WTC11 (cell line): ENCODE measurements around the gene PRLR. TPM values are rescaled to one million over a fixed set of nuclear protein-coding genes. Genes with fewer than 3 reads are reported as not detected.

Source experiments
- ATAC-seq: fragments of 200-7000 bp; cut with Tn5 transposase; 2 replicates; pipeline ENCODE4 v1.10.0; 2021; ENCODE audit warnings: mild to moderate bottlenecking, moderate library complexity
- CTCF ChIA-PET: fragments of 300-600 bp; sonication (Branson Sonifier 250); formaldehyde crosslinking; loops from one replicate; lab custom pipeline; 2021; ENCODE audit warnings: antibody characterized with exemption; lab: Charles Lee
- POLR2A ChIA-PET: fragments of 350-600 bp; sonication (Branson Sonifier 250); formaldehyde crosslinking; loops from one replicate; lab custom pipeline; 2021; ENCODE audit warnings: antibody characterized with exemption; lab: Charles Lee
- DNase-seq: peaks from one replicate; pipeline ENCODE4 v3.0.0; 2021; ENCODE audit warnings: low spot score
- H3K27ac Mint-ChIP-seq: 2 replicates; pipeline ENCODE4 v1.8.0; 2021; ENCODE audit warnings: mixed read lengths
- H3K27me3 Mint-ChIP-seq: 2 replicates; pipeline ENCODE4 v1.8.0; 2021; ENCODE audit warnings: low read depth, mild to moderate bottlenecking, moderate library complexity, mixed read lengths
- H3K36me3 Mint-ChIP-seq: 2 replicates; pipeline ENCODE4 v1.8.0; 2021; ENCODE audit warnings: mixed read lengths
- H3K4me1 Mint-ChIP-seq: 2 replicates; pipeline ENCODE4 v1.8.0; 2022; ENCODE audit warnings: mixed read lengths
- H3K4me3 Mint-ChIP-seq: 2 replicates; pipeline ENCODE4 v1.8.0; 2021; ENCODE audit warnings: mild to moderate bottlenecking, moderate library complexity, mixed read lengths
- H3K9me3 Mint-ChIP-seq: 2 replicates; pipeline ENCODE4 v1.8.0; 2021; ENCODE audit warnings: mixed read lengths
- ETV6 ChIP-seq: sonication (generic); formaldehyde crosslinking; IDR thresholded peaks from 2 replicates; pipeline ENCODE4 v1.8.1; 2022; ENCODE audit warnings: mild to moderate bottlenecking, missing genetic modification reagents
- ZBTB21 ChIP-seq: sonication (generic); formaldehyde crosslinking; IDR thresholded peaks from 2 replicates; pipeline ENCODE4 v1.8.1; 2023; ENCODE audit warnings: mild to moderate bottlenecking, missing genetic modification reagents, borderline replicate concordance
- ZNF317 ChIP-seq: sonication (generic); formaldehyde crosslinking; IDR thresholded peaks from 2 replicates; pipeline ENCODE4 v1.8.1; 2023; ENCODE audit warnings: low read depth, mild to moderate bottlenecking, moderate library complexity, missing genetic modification reagents, borderline replicate concordance
- ZNF396 ChIP-seq: fragments of 250-450 bp; sonication (Bioruptor Pico); IDR thresholded peaks from 2 replicates; pipeline ENCODE4 v1.8.0; 2021; ENCODE audit warnings: mild to moderate bottlenecking, moderate library complexity, borderline replicate concordance
- total RNA-seq: library from RNA; stranded (reverse); gene quantifications from 3 replicates; pipeline ENCODE4 v1.2.3, GENCODE V29; 2021
- TF ChIP-seq, protein P1 (sequence below): sonication (generic); formaldehyde crosslinking; IDR thresholded peaks from 2 replicates; pipeline ENCODE4 v1.8.0; 2022; ENCODE audit warnings: mild to moderate bottlenecking, missing genetic modification reagents
- TF ChIP-seq, protein P2 (sequence below): sonication (generic); formaldehyde crosslinking; IDR thresholded peaks from 2 replicates; pipeline ENCODE4 v1.8.1; 2023; ENCODE audit warnings: mild to moderate bottlenecking, missing genetic modification reagents, moderate library complexity
- TF ChIP-seq, protein P3 (sequence below): sonication (generic); formaldehyde crosslinking; IDR thresholded peaks from 2 replicates; pipeline ENCODE4 v1.8.0; 2022; ENCODE audit warnings: mild to moderate bottlenecking, missing genetic modification reagents
- TF ChIP-seq, protein P4 (sequence below): fragments of 250-450 bp; sonication (Bioruptor Pico); IDR thresholded peaks from 2 replicates; pipeline ENCODE4 v1.9.0; 2021; ENCODE audit warnings: moderate library complexity, mild to moderate bottlenecking, inconsistent platforms, borderline replicate concordance
- TF ChIP-seq, protein P5 (sequence below): sonication (generic); formaldehyde crosslinking; IDR thresholded peaks from 2 replicates; pipeline ENCODE4 v1.8.1; 2023; ENCODE audit warnings: mild to moderate bottlenecking, missing genetic modification reagents, borderline replicate concordance
- TF ChIP-seq, protein P6 (sequence below): sonication (generic); formaldehyde crosslinking; conservative IDR thresholded peaks from 2 replicates; pipeline ENCODE4 v1.8.1; 2023; ENCODE audit warnings: mild to moderate bottlenecking, low read depth, missing genetic modification reagents, moderate library complexity
- TF ChIP-seq, protein P7 (sequence below): sonication (generic); formaldehyde crosslinking; IDR thresholded peaks from 2 replicates; pipeline ENCODE4 v1.8.1; 2023; ENCODE audit warnings: mild to moderate bottlenecking, missing genetic modification reagents
- TF ChIP-seq, protein P8 (sequence below): sonication (generic); formaldehyde crosslinking; IDR thresholded peaks from 2 replicates; pipeline ENCODE4 v1.8.0; 2022; ENCODE audit warnings: missing genetic modification reagents
- TF ChIP-seq, protein P9 (sequence below): sonication (generic); formaldehyde crosslinking; IDR thresholded peaks from 2 replicates; pipeline ENCODE4 v1.8.1; 2022; ENCODE audit warnings: low read depth, missing genetic modification reagents, borderline replicate concordance

Gene PRLR
- total RNA-seq, 1 experiment from 2014 or later = 3.2 TPM

DNA sequence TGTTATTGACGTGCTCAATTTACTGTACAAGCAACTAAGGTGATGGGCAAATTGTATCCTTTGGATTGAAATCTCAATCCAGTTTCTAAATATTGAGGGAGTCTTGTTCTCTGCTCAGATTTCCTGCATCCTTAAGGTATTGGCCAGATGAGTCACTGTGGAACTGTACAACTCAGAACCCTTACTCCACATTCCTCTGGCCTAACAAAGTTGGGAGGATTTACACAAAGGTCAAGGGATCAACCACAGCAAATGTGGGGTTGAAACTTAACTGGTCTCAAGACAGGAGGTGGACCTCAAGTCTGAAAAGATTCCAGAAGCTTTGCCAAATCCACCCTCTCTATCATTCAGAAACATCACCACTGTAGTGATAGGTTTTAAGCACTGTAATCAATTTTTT, 101.0 kb downstream of the PRLR start:
- Mint-ChIP-seq H3K9me3 (peaks cover 12% of the 10 kb centered on the region), H3K4me3 (no peak overlapping the region), H3K36me3 (no peaks in the 10 kb centered on the region; the same call in 1 of the 2 replicates), H3K27me3 (no peaks in the 10 kb centered on the region), H3K4me1 (no peaks in the 10 kb centered on the region), H3K27ac (no peak overlapping the region)
- ChIA-PET POLR2A (no interaction called here), CTCF (interaction anchor here (0.5 to 1.4 kb wide), 2 partner anchors 11 to 38 kb away, joined by 3 to 4 read pairs; no protein-coding TSS in a partner anchor)
- DNase-seq (no peak), ATAC-seq (no peak)
- no peak for TF ChIP-seq ZNF396
- no peak for TF ChIP-seq ETV6 (CRISPR knock-in tag)
- TF ChIP-seq, protein P1, sequence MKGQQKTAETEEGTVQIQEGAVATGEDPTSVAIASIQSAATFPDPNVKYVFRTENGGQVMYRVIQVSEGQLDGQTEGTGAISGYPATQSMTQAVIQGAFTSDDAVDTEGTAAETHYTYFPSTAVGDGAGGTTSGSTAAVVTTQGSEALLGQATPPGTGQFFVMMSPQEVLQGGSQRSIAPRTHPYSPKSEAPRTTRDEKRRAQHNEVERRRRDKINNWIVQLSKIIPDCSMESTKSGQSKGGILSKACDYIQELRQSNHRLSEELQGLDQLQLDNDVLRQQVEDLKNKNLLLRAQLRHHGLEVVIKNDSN (CRISPR knock-in tag) = no peak
- no peak for TF ChIP-seq ZNF317 (CRISPR knock-in tag)
- TF ChIP-seq, protein P2, sequence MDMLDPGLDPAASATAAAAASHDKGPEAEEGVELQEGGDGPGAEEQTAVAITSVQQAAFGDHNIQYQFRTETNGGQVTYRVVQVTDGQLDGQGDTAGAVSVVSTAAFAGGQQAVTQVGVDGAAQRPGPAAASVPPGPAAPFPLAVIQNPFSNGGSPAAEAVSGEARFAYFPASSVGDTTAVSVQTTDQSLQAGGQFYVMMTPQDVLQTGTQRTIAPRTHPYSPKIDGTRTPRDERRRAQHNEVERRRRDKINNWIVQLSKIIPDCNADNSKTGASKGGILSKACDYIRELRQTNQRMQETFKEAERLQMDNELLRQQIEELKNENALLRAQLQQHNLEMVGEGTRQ (CRISPR knock-in tag) = no peak

DNA sequence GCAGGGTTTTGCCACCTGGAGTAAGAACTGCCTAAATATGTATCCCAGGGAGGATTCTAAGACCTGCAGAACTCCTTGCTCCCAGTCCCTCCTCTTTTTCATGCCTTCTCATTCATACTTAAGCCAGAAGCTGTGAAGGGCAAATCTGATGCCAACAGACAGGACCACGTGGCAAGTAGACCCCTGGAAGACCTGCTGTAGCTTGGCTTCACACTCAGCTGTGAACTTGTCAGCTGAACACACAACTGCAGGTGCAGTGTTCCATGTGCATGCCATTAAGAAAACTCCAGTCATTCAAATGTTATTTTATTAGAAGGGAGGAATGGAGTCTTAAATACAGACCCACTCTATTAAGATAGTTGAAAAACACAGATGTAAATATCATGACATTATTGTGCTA, 103.3 kb downstream of the PRLR start:
- Mint-ChIP-seq H3K27me3 (no peaks in the 10 kb centered on the region), H3K36me3 (no peaks in the 10 kb centered on the region; the same call in 1 of the 2 replicates), H3K4me3 (no peak overlapping the region), H3K9me3 (peaks cover 7% of the 10 kb centered on the region), H3K27ac (no peak overlapping the region), H3K4me1 (no peaks in the 10 kb centered on the region)
- ATAC-seq (no peak), DNase-seq (no peak)
- CTCF ChIA-PET = no interaction called here
- POLR2A ChIA-PET = no interaction called here
- TF ChIP-seq, protein P3, sequence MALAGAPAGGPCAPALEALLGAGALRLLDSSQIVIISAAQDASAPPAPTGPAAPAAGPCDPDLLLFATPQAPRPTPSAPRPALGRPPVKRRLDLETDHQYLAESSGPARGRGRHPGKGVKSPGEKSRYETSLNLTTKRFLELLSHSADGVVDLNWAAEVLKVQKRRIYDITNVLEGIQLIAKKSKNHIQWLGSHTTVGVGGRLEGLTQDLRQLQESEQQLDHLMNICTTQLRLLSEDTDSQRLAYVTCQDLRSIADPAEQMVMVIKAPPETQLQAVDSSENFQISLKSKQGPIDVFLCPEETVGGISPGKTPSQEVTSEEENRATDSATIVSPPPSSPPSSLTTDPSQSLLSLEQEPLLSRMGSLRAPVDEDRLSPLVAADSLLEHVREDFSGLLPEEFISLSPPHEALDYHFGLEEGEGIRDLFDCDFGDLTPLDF (CRISPR knock-in tag) = no peak

DNA sequence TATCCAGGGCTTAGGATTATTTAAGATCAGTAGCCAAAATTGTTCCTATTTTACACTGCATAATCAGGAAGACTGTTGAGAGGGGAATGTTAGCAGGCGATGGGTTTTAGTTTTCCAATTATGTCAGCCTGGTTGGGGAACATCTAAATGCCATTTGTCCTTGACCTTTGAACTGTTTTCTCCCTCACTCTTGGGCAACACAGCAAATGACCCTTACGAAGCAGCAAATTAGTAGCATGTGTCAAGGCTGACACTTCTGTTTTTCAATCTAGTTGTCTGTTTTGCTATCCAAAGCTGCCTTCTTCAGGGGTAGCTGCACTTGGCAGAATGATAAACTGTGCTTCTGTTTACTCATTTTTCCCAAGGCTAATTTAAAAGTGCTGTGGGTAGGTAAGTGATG, 104.5 kb downstream of the PRLR start:
- ChIA-PET CTCF (no interaction called here), POLR2A (no interaction called here)
- Mint-ChIP-seq H3K4me1 (no peaks in the 10 kb centered on the region), H3K4me3 (no peak overlapping the region), H3K9me3 (peaks cover 7% of the 10 kb centered on the region), H3K36me3 (no peaks in the 10 kb centered on the region; the same call in 1 of the 2 replicates), H3K27me3 (no peaks in the 10 kb centered on the region), H3K27ac (no peak overlapping the region)
- ATAC-seq (no peak), DNase-seq (no peak)
- TF ChIP-seq, protein P4, sequence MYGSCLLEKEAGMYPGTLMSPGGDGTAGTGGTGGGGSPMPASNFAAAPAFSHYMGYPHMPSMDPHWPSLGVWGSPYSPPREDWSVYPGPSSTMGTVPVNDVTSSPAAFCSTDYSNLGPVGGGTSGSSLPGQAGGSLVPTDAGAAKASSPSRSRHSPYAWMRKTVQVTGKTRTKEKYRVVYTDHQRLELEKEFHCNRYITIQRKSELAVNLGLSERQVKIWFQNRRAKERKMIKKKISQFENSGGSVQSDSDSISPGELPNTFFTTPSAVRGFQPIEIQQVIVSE (CRISPR knock-in tag) = no peak
- TF ChIP-seq, protein P5, sequence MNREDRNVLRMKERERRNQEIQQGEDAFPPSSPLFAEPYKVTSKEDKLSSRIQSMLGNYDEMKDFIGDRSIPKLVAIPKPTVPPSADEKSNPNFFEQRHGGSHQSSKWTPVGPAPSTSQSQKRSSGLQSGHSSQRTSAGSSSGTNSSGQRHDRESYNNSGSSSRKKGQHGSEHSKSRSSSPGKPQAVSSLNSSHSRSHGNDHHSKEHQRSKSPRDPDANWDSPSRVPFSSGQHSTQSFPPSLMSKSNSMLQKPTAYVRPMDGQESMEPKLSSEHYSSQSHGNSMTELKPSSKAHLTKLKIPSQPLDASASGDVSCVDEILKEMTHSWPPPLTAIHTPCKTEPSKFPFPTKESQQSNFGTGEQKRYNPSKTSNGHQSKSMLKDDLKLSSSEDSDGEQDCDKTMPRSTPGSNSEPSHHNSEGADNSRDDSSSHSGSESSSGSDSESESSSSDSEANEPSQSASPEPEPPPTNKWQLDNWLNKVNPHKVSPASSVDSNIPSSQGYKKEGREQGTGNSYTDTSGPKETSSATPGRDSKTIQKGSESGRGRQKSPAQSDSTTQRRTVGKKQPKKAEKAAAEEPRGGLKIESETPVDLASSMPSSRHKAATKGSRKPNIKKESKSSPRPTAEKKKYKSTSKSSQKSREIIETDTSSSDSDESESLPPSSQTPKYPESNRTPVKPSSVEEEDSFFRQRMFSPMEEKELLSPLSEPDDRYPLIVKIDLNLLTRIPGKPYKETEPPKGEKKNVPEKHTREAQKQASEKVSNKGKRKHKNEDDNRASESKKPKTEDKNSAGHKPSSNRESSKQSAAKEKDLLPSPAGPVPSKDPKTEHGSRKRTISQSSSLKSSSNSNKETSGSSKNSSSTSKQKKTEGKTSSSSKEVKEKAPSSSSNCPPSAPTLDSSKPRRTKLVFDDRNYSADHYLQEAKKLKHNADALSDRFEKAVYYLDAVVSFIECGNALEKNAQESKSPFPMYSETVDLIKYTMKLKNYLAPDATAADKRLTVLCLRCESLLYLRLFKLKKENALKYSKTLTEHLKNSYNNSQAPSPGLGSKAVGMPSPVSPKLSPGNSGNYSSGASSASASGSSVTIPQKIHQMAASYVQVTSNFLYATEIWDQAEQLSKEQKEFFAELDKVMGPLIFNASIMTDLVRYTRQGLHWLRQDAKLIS (CRISPR knock-in tag) = no peak
- TF ChIP-seq, protein P6, sequence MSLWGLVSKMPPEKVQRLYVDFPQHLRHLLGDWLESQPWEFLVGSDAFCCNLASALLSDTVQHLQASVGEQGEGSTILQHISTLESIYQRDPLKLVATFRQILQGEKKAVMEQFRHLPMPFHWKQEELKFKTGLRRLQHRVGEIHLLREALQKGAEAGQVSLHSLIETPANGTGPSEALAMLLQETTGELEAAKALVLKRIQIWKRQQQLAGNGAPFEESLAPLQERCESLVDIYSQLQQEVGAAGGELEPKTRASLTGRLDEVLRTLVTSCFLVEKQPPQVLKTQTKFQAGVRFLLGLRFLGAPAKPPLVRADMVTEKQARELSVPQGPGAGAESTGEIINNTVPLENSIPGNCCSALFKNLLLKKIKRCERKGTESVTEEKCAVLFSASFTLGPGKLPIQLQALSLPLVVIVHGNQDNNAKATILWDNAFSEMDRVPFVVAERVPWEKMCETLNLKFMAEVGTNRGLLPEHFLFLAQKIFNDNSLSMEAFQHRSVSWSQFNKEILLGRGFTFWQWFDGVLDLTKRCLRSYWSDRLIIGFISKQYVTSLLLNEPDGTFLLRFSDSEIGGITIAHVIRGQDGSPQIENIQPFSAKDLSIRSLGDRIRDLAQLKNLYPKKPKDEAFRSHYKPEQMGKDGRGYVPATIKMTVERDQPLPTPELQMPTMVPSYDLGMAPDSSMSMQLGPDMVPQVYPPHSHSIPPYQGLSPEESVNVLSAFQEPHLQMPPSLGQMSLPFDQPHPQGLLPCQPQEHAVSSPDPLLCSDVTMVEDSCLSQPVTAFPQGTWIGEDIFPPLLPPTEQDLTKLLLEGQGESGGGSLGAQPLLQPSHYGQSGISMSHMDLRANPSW (CRISPR knock-in tag) = no peak
- TF ChIP-seq, protein P7, sequence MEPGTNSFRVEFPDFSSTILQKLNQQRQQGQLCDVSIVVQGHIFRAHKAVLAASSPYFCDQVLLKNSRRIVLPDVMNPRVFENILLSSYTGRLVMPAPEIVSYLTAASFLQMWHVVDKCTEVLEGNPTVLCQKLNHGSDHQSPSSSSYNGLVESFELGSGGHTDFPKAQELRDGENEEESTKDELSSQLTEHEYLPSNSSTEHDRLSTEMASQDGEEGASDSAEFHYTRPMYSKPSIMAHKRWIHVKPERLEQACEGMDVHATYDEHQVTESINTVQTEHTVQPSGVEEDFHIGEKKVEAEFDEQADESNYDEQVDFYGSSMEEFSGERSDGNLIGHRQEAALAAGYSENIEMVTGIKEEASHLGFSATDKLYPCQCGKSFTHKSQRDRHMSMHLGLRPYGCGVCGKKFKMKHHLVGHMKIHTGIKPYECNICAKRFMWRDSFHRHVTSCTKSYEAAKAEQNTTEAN (CRISPR knock-in tag) = no peak
- TF ChIP-seq ZBTB21 (CRISPR knock-in tag) = no peak
- TF ChIP-seq, protein P8, sequence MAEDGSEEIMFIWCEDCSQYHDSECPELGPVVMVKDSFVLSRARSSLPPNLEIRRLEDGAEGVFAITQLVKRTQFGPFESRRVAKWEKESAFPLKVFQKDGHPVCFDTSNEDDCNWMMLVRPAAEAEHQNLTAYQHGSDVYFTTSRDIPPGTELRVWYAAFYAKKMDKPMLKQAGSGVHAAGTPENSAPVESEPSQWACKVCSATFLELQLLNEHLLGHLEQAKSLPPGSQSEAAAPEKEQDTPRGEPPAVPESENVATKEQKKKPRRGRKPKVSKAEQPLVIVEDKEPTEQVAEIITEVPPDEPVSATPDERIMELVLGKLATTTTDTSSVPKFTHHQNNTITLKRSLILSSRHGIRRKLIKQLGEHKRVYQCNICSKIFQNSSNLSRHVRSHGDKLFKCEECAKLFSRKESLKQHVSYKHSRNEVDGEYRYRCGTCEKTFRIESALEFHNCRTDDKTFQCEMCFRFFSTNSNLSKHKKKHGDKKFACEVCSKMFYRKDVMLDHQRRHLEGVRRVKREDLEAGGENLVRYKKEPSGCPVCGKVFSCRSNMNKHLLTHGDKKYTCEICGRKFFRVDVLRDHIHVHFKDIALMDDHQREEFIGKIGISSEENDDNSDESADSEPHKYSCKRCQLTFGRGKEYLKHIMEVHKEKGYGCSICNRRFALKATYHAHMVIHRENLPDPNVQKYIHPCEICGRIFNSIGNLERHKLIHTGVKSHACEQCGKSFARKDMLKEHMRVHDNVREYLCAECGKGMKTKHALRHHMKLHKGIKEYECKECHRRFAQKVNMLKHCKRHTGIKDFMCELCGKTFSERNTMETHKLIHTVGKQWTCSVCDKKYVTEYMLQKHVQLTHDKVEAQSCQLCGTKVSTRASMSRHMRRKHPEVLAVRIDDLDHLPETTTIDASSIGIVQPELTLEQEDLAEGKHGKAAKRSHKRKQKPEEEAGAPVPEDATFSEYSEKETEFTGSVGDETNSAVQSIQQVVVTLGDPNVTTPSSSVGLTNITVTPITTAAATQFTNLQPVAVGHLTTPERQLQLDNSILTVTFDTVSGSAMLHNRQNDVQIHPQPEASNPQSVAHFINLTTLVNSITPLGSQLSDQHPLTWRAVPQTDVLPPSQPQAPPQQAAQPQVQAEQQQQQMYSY = no peak
- TF ChIP-seq, protein P9, sequence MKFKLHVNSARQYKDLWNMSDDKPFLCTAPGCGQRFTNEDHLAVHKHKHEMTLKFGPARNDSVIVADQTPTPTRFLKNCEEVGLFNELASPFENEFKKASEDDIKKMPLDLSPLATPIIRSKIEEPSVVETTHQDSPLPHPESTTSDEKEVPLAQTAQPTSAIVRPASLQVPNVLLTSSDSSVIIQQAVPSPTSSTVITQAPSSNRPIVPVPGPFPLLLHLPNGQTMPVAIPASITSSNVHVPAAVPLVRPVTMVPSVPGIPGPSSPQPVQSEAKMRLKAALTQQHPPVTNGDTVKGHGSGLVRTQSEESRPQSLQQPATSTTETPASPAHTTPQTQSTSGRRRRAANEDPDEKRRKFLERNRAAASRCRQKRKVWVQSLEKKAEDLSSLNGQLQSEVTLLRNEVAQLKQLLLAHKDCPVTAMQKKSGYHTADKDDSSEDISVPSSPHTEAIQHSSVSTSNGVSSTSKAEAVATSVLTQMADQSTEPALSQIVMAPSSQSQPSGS (CRISPR knock-in tag) = no peak
